Ascending aorta (tissue), 2 donors: ENCODE results near the gene SDK2. TPM values are rescaled to one million over a fixed set of nuclear protein-coding genes. Genes with fewer than 3 reads are reported as not detected.

Source experiments
- DNase-seq, 2 donors: peaks; one replicate each; pipeline ENCODE4 v3.0.0-alpha.2; 2019; ENCODE audit warnings: low spot score in 2 of 2
- H3K27ac ChIP-seq, 2 donors: fragments of 200-600 bp; sonication (generic); one replicate each; pipeline ENCODE4 v1.5.1; 2016 to 2017; ENCODE audit warnings: mild to moderate bottlenecking in 1 of 2
- H3K27me3 ChIP-seq: fragments of 200-600 bp; sonication (generic); one replicate; pipeline ENCODE4 v1.5.1; 2017
- H3K36me3 ChIP-seq, 2 donors: fragments of 200-600 bp; sonication (generic); one replicate each; pipeline ENCODE4 v1.5.1; 2016
- H3K4me1 ChIP-seq, 2 donors: fragments of 200-600 bp; sonication (generic); one replicate each; pipeline ENCODE4 v1.5.1; 2016 to 2017; ENCODE audit warnings: mild to moderate bottlenecking in 1 of 2
- H3K4me3 ChIP-seq, 2 donors: fragments of 200-600 bp; sonication (generic); one replicate each; pipeline ENCODE4 v1.5.1; 2016 to 2017; ENCODE audit warnings: mild to moderate bottlenecking in 1 of 2
- H3K9me3 ChIP-seq, 2 donors: fragments of 200-600 bp; sonication (generic); one replicate each; pipeline ENCODE4 v1.5.1; 2016
- intact Hi-C: fragments of 100-400 bp; cut with DNase I; formaldehyde crosslinking; loops from one replicate; pipeline ENCODE4 v1.15.1; 2023
- total RNA-seq: library from RNA; depleted of rRNA; stranded (reverse); fragments of >200 nt; gene quantifications from one replicate; pipeline ENCODE4 v1.1.0, GENCODE V29; 2016
- TF ChIP-seq, protein P1 (sequence below), 3 experiments: fragments of 200-600 bp in 2 of 3; fragments of 450-650 bp in 1 of 3; sonication (generic) in 2 of 3; IDR thresholded peaks; one replicate each; pipeline ENCODE4 v1.5.1; 2016 to 2019; ENCODE audit warnings: antibody characterized with exemption in 3 of 3, mild to moderate bottlenecking in 1 of 3, moderate library complexity in 1 of 3

SDK2 gene
- total RNA-seq, 1 donor from 2014 or later: 8.1 TPM

DNA sequence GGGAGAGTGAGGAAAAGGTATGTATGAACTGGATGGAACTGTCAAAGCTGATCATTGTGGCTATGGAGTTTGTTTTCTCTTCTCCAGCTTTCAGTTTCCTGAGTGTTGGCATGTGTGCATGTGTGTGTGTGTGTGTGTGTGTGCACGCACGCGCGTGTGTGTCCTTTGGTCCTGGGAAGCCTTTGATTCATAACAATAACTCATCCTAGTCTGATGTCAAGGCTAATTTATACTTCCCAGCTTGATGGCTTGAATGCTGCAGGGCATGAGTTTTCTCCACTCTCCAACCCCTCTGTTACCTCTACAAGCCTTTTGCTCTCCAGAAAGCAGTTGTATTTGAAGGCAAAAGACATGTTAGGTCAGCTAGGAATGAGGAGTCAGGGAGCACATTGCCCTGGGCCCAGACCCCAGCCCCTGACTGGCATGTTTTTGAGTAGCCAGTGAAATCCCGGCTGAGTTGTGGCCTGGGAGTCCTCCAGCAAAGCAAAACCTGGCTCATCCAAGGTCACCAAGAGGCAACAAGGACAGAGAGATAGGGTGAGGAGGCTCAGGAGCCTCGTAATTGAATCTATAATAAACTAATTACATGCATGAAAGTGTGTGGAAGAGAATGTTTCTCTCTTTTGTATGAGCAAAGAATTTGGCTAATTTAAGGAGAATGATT lies 323.5 kb downstream of the SDK2 start:
- Histone ChIP-seq H3K36me3 (no peaks in the 10 kb centered on the region), H3K27me3 (no peaks in the 10 kb centered on the region), H3K4me1 (no peaks in the 10 kb centered on the region), H3K27ac (no peak overlapping the region), H3K9me3 (no peaks in the 10 kb centered on the region), H3K4me3 (no peak overlapping the region)
- TF ChIP-seq, protein P1, sequence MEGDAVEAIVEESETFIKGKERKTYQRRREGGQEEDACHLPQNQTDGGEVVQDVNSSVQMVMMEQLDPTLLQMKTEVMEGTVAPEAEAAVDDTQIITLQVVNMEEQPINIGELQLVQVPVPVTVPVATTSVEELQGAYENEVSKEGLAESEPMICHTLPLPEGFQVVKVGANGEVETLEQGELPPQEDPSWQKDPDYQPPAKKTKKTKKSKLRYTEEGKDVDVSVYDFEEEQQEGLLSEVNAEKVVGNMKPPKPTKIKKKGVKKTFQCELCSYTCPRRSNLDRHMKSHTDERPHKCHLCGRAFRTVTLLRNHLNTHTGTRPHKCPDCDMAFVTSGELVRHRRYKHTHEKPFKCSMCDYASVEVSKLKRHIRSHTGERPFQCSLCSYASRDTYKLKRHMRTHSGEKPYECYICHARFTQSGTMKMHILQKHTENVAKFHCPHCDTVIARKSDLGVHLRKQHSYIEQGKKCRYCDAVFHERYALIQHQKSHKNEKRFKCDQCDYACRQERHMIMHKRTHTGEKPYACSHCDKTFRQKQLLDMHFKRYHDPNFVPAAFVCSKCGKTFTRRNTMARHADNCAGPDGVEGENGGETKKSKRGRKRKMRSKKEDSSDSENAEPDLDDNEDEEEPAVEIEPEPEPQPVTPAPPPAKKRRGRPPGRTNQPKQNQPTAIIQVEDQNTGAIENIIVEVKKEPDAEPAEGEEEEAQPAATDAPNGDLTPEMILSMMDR (IDR thresholded peaks at IDR 0.05): no peak
- intact Hi-C loops: no loop called here
- no peak for DNase-seq

DNA sequence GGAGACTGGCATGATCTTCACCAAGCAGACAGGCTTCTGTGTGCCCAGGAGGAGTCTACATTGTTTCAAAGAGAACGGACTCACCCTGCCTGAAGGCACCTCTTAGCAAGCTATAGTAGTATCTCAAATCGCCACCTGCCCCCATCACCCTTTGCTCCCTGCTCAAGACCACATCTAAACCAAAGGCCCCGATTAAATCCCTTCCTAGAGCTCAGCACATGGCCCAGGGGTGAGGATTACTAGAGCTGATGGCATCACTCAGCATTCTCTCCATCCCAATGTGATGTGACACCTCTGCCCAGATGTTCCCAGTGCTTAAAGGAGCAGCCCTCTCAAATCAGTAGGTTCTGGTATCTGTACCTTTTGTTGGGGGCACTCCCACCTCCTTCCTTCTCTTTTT lies 324.5 kb downstream of the SDK2 start:
- intact Hi-C loops: loop anchor here (10.0 kb wide), 1 partner anchor 225 kb away; the partner anchor contains the start of gene SLC39A11
- no peak overlapping the region for H3K27ac ChIP-seq
- no peaks in the 10 kb centered on the region for H3K4me1 ChIP-seq

DNA sequence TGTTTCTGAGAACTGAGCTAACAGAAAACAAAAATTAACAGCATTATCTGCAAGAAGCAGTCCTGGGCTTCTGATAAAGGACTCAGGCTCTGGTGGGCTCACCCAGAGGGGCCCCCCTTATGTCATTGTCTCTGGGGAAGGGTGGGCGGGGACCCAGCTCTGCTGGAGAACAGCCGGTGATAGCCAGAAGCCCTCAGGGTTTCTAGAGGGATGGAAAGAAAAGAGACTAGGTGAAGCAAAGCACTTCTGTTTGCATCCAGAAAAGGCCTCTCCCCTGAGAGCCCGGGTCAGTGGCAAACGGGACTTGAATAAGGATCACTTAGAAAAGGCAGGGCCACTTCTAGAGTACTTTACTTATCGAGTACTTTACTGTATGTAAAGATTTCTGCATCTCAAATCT lies 325.4 kb downstream of the SDK2 start:
- Histone ChIP-seq H3K4me1 (no peaks in the 10 kb centered on the region), H3K27ac (no peak overlapping the region), H3K4me3 (no peak overlapping the region), H3K9me3 (no peaks in the 10 kb centered on the region), H3K36me3 (no peaks in the 10 kb centered on the region), H3K27me3 (no peaks in the 10 kb centered on the region)
- intact Hi-C loops: loop anchor here (10.0 kb wide), 1 partner anchor 224 kb away; the partner anchor contains the start of gene SLC39A11
- no peak for DNase-seq
- TF ChIP-seq, protein P1 (IDR thresholded peaks at IDR 0.05): no peak

More for the DNA sequence above, 324.5 kb downstream of the SDK2 start:
- TF ChIP-seq, protein P1 (IDR thresholded peaks at IDR 0.05): no peak
- Histone ChIP-seq H3K36me3 (no peaks in the 10 kb centered on the region), H3K4me3 (no peak overlapping the region), H3K27me3 (no peaks in the 10 kb centered on the region), H3K9me3 (no peaks in the 10 kb centered on the region)
- no peak for DNase-seq

DNA sequence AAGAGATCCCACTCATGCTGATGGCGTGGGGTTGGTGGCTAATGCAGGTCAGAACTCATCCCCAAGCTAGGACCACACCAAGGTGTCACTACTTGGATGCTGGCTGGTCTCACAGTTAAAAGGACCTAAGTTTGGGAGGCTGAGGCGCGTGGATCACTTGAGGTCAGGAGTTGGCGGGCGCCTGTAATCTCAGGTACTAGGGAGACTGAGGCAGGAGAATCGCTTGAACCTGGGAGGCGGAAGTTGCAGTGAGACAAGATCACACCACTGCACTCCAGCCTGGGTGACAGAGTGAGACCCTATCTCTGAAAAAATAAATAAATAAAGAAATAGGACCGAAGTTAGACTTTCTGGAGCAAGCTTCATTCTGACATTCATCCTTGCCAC lies 325.8 kb downstream of the SDK2 start:
- TF ChIP-seq, protein P1 (IDR thresholded peaks at IDR 0.05): no peak
- no peak for DNase-seq
- no peak overlapping the region for H3K4me3 ChIP-seq
- H3K36me3 ChIP-seq: no peaks in the 10 kb centered on the region
- no peaks in the 10 kb centered on the region for H3K4me1 ChIP-seq
- no peak overlapping the region for H3K27ac ChIP-seq
- H3K9me3 ChIP-seq: no peaks in the 10 kb centered on the region
- intact Hi-C loops: loop anchor here (10.0 kb wide), 1 partner anchor 224 kb away; the partner anchor contains the start of gene SLC39A11
- H3K27me3 ChIP-seq: no peaks in the 10 kb centered on the region

DNA sequence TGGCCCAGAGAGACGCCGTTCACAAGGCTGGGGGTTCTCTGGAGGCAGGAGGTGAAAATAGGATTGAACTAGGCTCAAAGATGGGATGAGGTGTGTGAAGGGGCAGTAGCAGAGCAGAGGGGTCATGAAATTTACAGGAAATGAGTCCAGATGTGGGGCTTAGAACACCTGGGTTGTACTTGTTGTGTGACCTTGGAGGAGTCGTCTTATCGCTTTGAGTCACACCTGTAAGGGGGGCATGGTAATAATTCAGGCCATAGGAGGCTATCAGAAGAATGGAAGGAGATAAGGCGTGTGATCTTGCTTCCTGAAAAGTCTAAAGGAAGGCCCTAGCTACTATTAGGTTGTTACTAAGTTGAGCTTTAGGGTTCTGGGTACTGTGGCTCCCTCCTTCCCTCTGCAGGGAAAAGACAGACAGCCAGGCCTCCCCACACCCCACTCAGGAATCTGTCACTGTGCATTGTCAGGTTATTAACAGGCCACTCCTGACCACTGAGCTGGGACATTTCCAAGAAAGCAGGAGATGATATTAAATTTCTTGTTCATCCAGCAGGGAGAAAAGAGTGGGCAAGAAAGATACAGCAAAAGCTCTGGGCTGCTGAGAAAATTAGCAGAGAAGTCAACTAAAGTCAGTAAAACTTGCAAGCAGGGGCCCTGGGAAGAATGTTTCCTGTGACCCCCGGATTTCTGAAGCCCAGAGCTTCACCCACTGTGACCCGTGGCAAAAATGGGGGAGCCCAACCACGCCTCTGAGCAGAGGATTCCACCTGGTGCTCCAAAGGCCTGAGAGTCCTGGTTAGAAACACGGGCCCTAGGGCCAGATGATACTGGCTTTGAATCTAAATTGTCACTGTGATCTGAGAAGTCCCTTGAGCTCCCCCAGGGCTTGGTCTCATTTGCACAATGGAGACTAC lies 326.5 kb downstream of the SDK2 start:
- intact Hi-C loops: loop anchor here (10.0 kb wide), 1 partner anchor 223 kb away; the partner anchor contains the start of gene SLC39A11
- no peaks in the 10 kb centered on the region for H3K36me3 ChIP-seq
- no peak overlapping the region for H3K27ac ChIP-seq
- DNase-seq: no peak
- H3K27me3 ChIP-seq: no peaks in the 10 kb centered on the region
- H3K9me3 ChIP-seq: no peaks in the 10 kb centered on the region
- H3K4me1 ChIP-seq: peaks cover 0 to under 1% of the 10 kb centered on the region in 2 donors
- TF ChIP-seq, protein P1 (IDR thresholded peaks at IDR 0.05): no peak
- H3K4me3 ChIP-seq: no peak overlapping the region
